ENCODE data around the gene PRLHR.

Gene PRLHR

GRCh38 chr10:118587881-118588651, 7.4 kb downstream of the PRLHR start:
- no peak for DNase-seq (ENCODE audit: low read depth)

- no peak for DNase-seq (ENCODE audit: low read depth)
Observed at GRCh38 chr10:118586911-118587310, 8.5 kb downstream of the PRLHR start.

GRCh38 chr10:118585794-118586193, 9.7 kb downstream of the PRLHR start:
- no peak for DNase-seq (ENCODE audit: low read depth)

GRCh38 chr10:118585234-118585633, 10.2 kb downstream of the PRLHR start:
- DNase-seq (ENCODE audit: low read depth): no peak

- no peak for DNase-seq (ENCODE audit: low read depth)
Observed at GRCh38 chr10:118584181-118584954, 11.1 kb downstream of the PRLHR start.

- no peak for DNase-seq (ENCODE audit: low read depth)
Observed at GRCh38 chr10:118583611-118584010, 11.8 kb downstream of the PRLHR start.

GRCh38 chr10:118582511-118582910, 12.9 kb downstream of the PRLHR start:
- DNase-seq (ENCODE audit: low read depth): no peak

GRCh38 chr10:118581340-118581739, 14.1 kb downstream of the PRLHR start:
- DNase-seq (ENCODE audit: low read depth): no peak

GRCh38 chr10:118580702-118581101, 14.7 kb downstream of the PRLHR start:
- no peak for DNase-seq (ENCODE audit: low read depth)

GRCh38 chr10:118573512-118573911, 21.9 kb downstream of the PRLHR start:
- DNase-seq (ENCODE audit: low read depth): no peak

- DNase-seq (ENCODE audit: low read depth): no peak
Observed at GRCh38 chr10:118572256-118573041, 23.0 kb downstream of the PRLHR start.

- no peak for DNase-seq (ENCODE audit: low read depth)
Observed at GRCh38 chr10:118571123-118571522, 24.3 kb downstream of the PRLHR start.

GRCh38 chr10:118570591-118570990, 24.9 kb downstream of the PRLHR start:
- no peak for DNase-seq (ENCODE audit: low read depth)

GRCh38 chr10:118569882-118570252, 25.6 kb downstream of the PRLHR start:
- no peak for DNase-seq (ENCODE audit: low read depth)

- DNase-seq (ENCODE audit: low read depth): no peak
Observed at GRCh38 chr10:118569241-118569881, 26.1 kb downstream of the PRLHR start.

- DNase-seq (ENCODE audit: low read depth): peak; percentile 24
Observed at GRCh38 chr10:118568327-118568848, 27.1 kb downstream of the PRLHR start.

GRCh38 chr10:118567701-118568248, 27.7 kb downstream of the PRLHR start:
- no peak for DNase-seq (ENCODE audit: low read depth)

GRCh38 chr10:118566911-118567310, 28.5 kb downstream of the PRLHR start:
- DNase-seq (ENCODE audit: low read depth): no peak

GRCh38 chr10:118565301-118566075, 30.0 kb downstream of the PRLHR start:
- DNase-seq (ENCODE audit: low read depth): no peak

GRCh38 chr10:118564652-118565051, 30.8 kb downstream of the PRLHR start:
- DNase-seq (ENCODE audit: low read depth): no peak

GRCh38 chr10:118564114-118564513, 31.3 kb downstream of the PRLHR start:
- DNase-seq (ENCODE audit: low read depth): no peak
